RPMI7951 (cell line): ENCODE measurements around the gene TP53TG5. TPM values are rescaled to one million over a fixed set of nuclear protein-coding genes. Genes with fewer than 3 reads are reported as not detected.

Experiments
- DNase-seq: peaks from one replicate; pipeline ENCODE4 v3.0.0-alpha.2; 2012; ENCODE audit warnings: low read depth
- total RNA-seq: library from RNA; depleted of rRNA; stranded (reverse); fragments of >200 nt; shearing (Covaris generic); gene quantifications from 2 replicates; pipeline ENCODE4 v1.2.3, GENCODE V29; 2014; rRNA removed

Gene TP53TG5
- total RNA-seq, 1 experiment from 2014 or later = not detected

DNA sequence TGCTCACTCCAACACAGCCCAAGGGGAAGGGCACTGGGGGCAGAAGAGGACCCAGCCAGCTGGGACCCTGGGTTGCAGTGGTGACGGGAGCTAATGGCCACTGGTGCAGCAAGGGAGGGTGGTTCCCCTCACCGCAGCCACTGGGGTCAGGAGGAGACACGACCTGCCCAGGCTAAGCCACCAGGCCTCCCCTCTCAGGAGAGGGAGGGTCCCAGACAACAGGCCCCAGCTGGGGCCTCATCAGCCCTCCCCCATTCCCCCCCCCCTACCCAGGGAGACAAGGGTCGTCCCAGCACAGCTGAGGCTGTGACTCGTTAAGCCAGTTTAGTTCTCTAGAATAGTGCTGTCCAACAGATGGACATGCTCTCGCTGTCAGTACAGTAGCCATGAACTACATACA lies 52.8 kb downstream of the TP53TG5 start:
- DNase-seq = no peak

GRCh38 chr20:45323731-45324130 lies 54.4 kb downstream of the TP53TG5 start:
- no peak for DNase-seq

DNA sequence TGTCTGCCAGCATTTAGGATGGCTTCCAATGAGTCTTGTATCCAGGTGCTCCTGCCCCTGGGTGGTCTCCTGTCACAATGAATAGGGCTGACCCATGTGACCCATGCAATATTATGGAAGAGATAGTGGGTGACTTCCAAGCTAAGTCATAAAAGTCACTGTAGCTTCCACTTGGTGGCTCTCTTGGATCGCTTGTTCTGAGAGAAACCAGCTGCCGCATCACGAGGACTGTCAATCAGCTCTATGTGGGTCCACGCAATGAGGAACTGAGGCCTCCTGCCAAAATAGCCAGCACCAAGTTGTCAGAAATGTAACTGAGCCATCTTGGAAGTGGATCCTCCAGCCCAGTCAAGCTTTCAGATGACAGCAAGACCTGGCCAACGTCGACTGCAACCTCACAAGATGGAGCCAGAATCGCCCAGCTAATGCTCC lies 55.2 kb downstream of the TP53TG5 start:
- peak; percentile 80 for DNase-seq

Other genes starting within 250 kb of the TP53TG5 start
- gene PI3, start 203.4 kb downstream of the TP53TG5 start, total RNA-seq = not detected in 2 replicates
- not detected in 2 replicates for gene SEMG1, start 171.3 kb downstream of the TP53TG5 start, total RNA-seq
- gene SEMG2, start 157.0 kb downstream of the TP53TG5 start, total RNA-seq = not detected in 2 replicates
- not detected in 2 replicates for gene SLPI, start 123.8 kb downstream of the TP53TG5 start, total RNA-seq
- gene RBPJL, start 71.5 kb downstream of the TP53TG5 start, total RNA-seq = not detected in 2 replicates
- 0.10 TPM in 1 of 2 replicates, not detected in the other for gene MATN4, start 70.0 kb downstream of the TP53TG5 start, total RNA-seq
- 88.2 and 103 TPM in 2 replicates for gene SDC4, start 29.9 kb downstream of the TP53TG5 start, total RNA-seq
- 29.2 and 33.7 TPM in 2 replicates for gene SYS1, start 15.2 kb downstream of the TP53TG5 start, total RNA-seq
- 10.1 and 12.5 TPM in 2 replicates for gene DBNDD2, start 30.0 kb upstream of the TP53TG5 start, total RNA-seq
- gene PIGT, start 37.8 kb upstream of the TP53TG5 start, total RNA-seq = 196 and 220 TPM in 2 replicates
- gene WFDC2, start 91.4 kb upstream of the TP53TG5 start, total RNA-seq = 0.78 TPM in 1 of 2 replicates, not detected in the other
- not detected in 2 replicates for gene SPINT3, start 137.3 kb upstream of the TP53TG5 start, total RNA-seq
- not detected in 2 replicates for gene WFDC6, start 161.2 kb upstream of the TP53TG5 start, total RNA-seq
- not detected in 2 replicates for gene EPPIN, start 169.1 kb upstream of the TP53TG5 start, total RNA-seq
- not detected in 2 replicates for gene WFDC8, start 201.0 kb upstream of the TP53TG5 start, total RNA-seq